Activated T-cell treated with anti-CD3 and anti-CD28 coated beads, Interleukin-2, amount 50 U/mL, for 48 hours (primary cell): ENCODE results near the gene TMEM250.
A peak's percentile ranks its signal among the peaks of the same experiment; 100 is the strongest.
"Not testable (repeated sequence)": the region's sequence is repeated elsewhere in the genome, so short reads cannot be mapped to it uniquely, and the experiment has no call there.

Experiments
- DNase-seq, 2 experiments: peaks; one replicate each; pipeline ENCODE4 v3.0.0-alpha.2; 2020

Gene TMEM250

GRCh38 chr9:136110082-136111061 lies 8.3 kb downstream of the TMEM250 start:
- DNase-seq, result peak; percentile 49 to 60

GRCh38 chr9:136109351-136110081 lies 9.2 kb downstream of the TMEM250 start:
- DNase-seq, result peak; percentile 91 to 96

DNA sequence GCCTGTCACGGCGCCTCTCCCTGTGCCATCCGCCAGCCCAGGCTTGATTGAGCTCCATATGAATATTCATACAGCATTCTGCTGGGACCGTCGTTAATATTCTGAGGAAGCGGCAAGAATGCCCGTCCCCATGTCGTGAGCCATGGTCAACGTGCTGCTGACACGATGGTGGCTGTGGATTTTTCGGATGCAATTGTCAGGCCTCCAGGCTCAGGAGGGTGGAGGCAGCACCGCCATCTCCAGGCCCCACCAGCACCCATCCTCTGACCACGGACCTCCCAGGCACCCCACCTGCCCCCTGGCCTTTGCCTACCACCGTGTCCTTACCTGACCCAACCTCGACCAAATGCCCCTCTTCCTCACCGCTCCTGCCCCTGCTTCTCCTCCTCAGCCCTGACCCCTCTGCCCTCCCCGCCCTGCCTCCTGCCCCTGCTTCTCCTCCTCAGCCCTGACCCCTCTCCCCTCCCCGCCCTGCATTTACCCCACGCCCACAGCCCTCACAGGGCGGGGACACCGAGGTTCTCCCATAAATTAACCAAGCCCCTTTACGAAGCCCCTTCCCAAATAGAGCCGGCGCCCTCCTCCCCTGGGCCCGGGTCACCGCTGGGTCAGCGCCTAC lies 9.9 kb downstream of the TMEM250 start:
- DNase-seq, result no peak

GRCh38 chr9:136107953-136108647 lies 10.6 kb downstream of the TMEM250 start:
- no peak for DNase-seq

DNA sequence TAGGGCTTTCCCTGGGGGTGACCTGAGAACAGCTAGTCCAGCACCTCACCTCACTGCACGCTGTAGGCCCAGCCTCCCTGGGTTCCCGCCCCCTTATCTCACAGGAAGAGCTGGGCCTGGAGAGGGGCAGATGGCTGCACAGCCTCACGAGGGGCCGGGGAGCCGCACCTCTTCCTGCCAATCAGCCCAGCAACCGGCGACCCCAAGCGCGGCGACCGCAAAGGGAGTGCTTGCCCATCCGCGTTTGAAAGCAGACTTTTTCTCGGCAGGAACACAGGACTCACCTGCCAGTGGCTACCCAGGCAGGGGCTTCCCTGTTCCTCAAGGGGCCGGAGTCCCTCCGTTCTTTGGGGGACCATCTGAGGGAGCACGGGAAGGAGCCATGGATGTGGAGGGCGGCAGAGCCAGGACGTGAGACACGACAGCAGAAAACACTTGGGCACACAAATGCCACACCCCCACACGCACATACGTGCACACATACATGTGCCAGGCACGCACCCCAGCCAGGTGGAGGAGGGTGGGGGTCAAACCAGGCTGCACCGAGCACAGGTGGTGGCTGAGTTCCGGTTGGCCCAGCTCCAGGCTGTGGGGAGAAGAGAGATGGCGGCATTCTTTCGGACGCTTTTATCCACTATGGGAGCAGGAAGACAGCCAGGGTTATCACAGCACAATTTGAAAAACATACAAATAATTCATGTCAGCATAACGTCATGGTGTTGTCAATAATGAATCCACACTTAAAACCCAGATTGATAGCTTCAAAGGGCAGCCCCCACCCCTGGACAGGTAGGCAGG lies 11.3 kb downstream of the TMEM250 start:
- DNase-seq, result peak; percentile 52 to 67

- DNase-seq, result no peak
Observed at GRCh38 chr9:136105398-136106135, 13.1 kb downstream of the TMEM250 start.

DNA sequence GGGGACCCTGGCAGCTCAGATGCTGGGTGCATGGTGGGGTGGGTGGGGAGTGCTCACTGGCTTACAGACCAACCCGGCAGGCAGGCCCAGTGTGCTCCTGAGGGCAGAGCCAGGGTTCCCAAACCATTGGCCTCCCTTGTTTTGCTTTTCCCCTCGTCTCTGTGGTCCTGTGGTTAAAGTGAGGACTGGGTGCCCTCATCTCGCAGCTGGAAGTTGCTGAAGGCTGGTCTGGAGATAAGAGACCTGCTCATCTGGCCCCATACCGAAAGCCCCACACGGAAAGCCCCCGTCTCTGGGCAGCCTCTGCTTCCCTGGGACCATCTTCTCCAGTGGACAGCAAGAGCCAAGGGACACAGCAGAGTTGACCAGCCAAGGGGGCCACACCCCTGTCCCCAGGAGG lies 13.8 kb downstream of the TMEM250 start:
- no peak for DNase-seq

DNA sequence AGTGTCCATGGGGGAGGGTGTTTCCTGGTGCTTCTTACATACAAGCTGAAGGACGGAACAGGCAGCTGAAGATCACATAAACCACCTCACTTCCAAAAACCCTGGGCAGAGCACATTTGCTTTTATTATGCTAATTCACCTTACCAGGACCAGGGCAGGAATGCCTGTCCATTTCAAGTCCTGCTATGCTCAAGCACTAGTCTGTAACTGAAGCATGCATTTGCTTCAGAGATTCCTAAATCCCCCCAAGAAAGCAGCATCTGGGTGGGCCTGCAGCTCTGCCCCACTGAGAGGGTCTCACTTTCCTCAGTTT lies 14.2 kb downstream of the TMEM250 start:
- DNase-seq, result no peak

DNA sequence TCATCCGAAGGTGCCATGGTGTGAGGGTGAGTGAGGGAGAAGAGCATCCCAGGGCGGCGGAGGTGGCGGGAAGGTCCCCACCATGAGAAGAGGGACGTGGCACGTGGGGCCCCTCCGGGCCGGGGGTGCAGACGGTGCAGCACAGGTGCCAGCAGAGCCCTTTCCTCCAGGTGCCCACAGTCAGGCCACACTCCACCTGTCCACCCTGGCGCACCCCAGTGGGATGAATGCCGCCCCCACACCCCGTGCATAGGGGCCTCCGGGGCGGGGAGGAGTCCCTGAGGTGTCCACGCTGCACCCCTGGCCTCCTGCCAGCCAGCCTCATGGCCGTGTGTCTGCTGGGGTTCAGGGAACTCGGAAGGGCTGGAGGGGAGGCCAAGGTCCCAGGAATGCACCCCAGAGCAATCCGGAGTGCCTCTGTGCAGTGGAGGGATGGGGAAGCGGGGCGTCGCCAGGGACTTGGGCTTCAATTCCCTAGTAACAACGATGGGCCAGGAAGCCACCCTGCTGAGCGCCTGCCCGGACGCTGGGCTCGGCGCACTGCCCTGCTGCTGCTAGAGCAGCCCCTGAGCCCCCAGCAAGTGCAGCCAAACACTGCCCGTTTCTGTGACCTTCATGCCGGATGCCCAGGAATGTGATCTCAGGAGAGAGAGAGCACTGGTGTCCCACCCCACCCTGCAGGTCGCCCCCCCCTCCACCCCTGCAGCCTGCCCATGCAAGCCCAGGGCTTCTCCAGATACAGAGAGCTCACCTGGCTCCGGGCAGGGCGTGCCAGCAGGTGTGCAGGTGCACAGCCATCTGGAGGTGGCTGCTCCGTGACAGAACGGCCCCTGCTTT lies 14.8 kb downstream of the TMEM250 start:
- DNase-seq, result no peak

DNA sequence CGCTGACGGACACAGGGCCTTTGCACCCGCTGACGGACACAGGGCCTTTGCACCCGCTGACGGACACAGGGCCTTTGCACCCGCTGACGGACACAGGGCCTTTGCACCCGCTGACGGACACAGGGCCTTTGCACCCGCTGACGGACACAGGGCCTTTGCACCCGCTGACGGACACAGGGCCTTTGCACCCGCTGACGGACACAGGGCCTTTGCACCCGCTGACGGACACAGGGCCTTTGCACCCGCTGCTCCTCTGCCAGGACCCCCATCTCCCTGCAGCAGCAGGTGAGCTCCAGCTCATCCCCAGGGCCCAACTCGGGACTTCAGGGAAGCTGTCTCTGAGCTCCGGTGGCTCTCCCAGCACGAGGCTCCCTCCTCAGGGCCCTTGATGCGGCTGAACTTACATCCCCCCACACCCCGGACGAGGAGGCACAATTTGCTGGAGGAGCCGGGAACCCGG lies 17.0 kb downstream of the TMEM250 start:
- not testable (repeated sequence) for DNase-seq

DNA sequence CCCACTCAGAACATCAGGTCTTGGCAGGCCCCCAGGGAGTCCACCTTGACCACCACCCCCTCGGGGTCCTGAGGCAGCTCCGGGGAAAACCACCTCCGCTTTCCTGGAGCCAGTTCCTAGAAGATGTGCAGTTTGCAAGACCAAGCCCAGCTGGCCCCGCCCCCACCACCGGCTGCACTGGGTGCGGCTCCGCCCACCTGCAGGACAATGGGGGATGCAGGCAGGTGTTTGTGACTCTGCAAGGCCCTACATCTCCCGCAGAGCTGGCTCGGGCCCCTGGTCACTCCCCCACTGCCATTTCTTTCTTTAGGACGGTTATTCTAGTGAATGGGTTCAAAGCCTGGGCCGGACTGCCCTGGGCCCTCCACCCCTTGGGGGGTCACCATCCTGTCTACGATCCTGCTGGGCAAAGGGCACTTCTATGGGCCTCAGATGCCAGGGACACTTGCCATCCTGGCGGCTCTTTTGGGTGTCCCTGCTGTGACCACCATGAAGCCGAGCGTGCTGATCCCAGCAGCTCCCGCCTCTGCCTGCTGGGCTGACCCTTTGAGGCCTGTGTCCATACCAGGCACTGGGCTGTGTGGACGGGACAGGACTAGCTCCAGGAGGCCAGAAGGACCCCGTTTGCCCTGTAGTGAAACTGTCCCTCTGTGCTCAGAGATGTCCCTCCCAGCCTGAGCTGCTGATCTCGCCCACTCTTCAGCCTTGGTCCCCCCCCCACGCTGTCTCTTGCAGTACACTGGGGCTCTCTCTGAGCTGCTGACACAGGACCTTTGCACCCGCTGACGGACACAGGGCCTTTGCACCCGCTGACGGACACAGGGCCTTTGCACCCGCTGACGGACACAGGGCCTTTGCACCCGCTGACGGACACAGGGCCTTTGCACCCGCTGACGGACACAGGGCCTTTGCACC lies 17.7 kb downstream of the TMEM250 start:
- no peak for DNase-seq

DNA sequence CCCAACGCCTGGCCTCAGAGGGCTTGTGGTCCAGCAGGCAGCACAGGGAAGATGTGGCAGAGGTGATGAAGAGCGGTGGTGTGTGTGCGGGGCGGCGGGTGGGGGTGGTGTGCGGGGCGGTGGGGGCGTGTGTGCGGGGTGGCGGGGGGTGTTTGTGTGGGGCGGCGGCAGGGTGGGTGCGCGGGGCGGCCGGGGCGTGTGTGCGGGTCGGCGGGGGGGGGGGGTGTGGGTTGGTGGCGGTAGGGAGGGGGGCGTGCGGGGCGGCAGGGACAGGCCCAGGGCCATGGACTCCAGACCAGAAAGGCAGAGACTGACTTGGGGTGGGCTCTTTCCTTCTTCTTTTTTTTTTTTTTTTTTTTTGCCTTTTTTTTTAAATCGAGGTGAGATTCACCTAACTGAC lies 19.1 kb downstream of the TMEM250 start:
- no peak for DNase-seq

- DNase-seq, result no peak
Observed at GRCh38 chr9:136098844-136099243, 19.8 kb downstream of the TMEM250 start.

GRCh38 chr9:136098210-136098609 lies 20.5 kb downstream of the TMEM250 start:
- DNase-seq, result no peak

- DNase-seq, result no peak
Observed at GRCh38 chr9:136096505-136097001, 22.1 kb downstream of the TMEM250 start.

DNA sequence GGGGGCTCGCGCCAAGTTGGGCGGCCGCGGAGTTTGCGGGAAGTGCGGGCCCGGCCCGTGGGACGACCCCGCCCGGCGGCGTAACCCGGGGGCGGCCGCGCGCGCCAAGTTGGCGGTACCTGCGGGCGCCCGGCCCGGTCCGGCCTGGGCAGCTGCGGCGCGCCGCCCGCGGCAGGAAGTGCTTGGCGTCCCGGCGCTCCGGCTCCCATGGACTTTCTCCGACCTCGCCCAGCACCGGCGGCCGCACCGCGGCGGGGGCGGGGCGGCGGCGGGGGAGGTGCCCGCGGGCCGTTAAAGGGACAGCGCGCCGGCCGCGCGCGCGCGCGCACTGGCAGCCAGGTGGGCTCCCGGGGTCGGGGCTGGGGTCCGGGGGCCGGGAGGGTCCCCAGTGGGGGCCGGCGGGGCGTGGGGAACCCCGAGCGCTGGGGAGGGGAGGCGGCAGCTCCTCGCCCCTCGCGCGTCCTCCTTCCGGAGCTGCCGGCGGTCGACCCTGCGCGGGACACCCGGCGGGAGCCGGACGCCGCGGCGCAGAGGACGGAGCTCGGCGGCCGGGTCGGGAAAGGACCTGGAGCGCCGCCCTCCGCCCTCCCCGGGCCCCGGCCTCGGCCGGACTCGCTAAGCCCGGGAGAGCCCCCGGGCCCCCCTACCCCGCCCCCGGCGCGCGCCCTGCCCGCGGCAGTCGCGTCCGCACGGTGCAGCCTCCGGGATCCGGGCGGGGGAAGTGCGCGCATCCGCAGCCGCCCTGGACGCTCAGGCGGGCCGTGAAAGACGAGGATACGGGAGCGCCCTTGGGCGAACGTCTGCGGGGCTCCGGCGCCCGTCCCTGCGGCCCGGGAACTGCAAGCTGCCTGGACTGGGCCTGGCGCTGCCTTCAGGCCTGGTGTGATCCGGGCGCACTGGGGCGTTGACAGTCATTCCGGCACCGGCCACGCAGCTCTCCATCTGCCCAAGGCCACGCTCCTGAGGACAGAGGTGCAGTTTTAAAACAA lies 23.3 kb downstream of the TMEM250 start, which contains the start of gene NACC2:
Gene NACC2 (minus strand): TSS at position 220 of the 989 bp plus-strand sequence. CDS start 44,768 bp downstream, outside the sequence.
- peak; percentile 53 to 61 for DNase-seq
